SJCRH30 (cell line): ENCODE results near the gene DSCAML1. TPM values are rescaled to one million over a fixed set of nuclear protein-coding genes. Genes with fewer than 3 reads are reported as not detected.

Experiments used
- DNase-seq, 2 experiments: peaks; one replicate each; pipeline ENCODE4 v3.0.0-alpha.2; 2015 to 2020
- H3K27ac ChIP-seq: fragments of 250-450 bp; sonication (Bioruptor Pico); 2 replicates; pipeline ENCODE4 v1.5.1; 2020; ENCODE audit warnings: mild to moderate bottlenecking, moderate library complexity
- H3K27me3 ChIP-seq: fragments of 250-450 bp; sonication (Bioruptor Pico); 2 replicates; pipeline ENCODE4 v1.5.1; 2020; ENCODE audit warnings: mild to moderate bottlenecking, moderate library complexity
- H3K36me3 ChIP-seq: fragments of 250-450 bp; sonication (Bioruptor Pico); 2 replicates; pipeline ENCODE4 v1.5.1; 2020; ENCODE audit warnings: mild to moderate bottlenecking, moderate library complexity
- H3K4me1 ChIP-seq: fragments of 250-450 bp; sonication (Bioruptor Pico); 2 replicates; pipeline ENCODE4 v1.5.1; 2020; ENCODE audit warnings: mild to moderate bottlenecking, moderate library complexity
- H3K4me3 ChIP-seq: fragments of 250-450 bp; sonication (Bioruptor Pico); 2 replicates; pipeline ENCODE4 v1.5.1; 2020; ENCODE audit warnings: mild to moderate bottlenecking, moderate library complexity
- H3K9me3 ChIP-seq: fragments of 250-450 bp; sonication (Bioruptor Pico); replicated peaks from 2 replicates; pipeline ENCODE4 v1.5.1; 2020; ENCODE audit warnings: mild to moderate bottlenecking, moderate library complexity
- total RNA-seq: library from RNA; depleted of rRNA; stranded (reverse); fragments of >200 nt; shearing (Covaris generic); gene quantifications from 2 replicates; pipeline ENCODE4 v1.2.3, GENCODE V29; 2014

The DSCAML1 gene
- total RNA-seq, 1 experiment from 2014 or later = not detected

GRCh38 chr11:117564321-117564720 is 232.7 kb downstream of the DSCAML1 start:
- H3K4me1 ChIP-seq = no peaks in the 10 kb centered on the region
- no peak overlapping the region for H3K4me3 ChIP-seq
- H3K27me3 ChIP-seq = no peaks in the 10 kb centered on the region
- H3K9me3 ChIP-seq = no peaks in the 10 kb centered on the region
- H3K27ac ChIP-seq = no peak overlapping the region
- no peak for DNase-seq
- no peaks in the 10 kb centered on the region for H3K36me3 ChIP-seq

DNA sequence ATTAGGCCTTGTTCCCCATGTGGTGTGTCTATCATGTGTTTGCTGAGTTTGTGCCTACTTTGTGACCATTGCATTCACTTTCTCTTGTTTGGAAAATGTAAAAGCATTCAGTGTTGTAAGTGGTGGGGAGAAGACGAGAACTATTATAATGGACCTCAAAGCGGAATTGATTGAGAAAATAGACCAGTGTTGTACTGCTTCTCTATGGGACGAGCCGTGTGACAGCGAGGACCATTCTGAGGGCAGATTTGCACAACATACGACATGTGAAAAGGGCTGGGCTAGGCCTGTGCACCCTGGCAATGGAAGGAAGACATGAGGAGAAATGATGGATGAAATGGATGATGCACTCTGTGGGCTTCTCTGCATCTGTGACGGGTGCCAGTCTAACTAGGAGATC is 233.5 kb downstream of the DSCAML1 start:
- H3K27ac ChIP-seq = no peak overlapping the region
- no peak overlapping the region for H3K4me3 ChIP-seq
- DNase-seq = no peak
- no peaks in the 10 kb centered on the region for H3K9me3 ChIP-seq
- H3K27me3 ChIP-seq = no peaks in the 10 kb centered on the region
- no peaks in the 10 kb centered on the region for H3K4me1 ChIP-seq
- H3K36me3 ChIP-seq = no peaks in the 10 kb centered on the region

DNA sequence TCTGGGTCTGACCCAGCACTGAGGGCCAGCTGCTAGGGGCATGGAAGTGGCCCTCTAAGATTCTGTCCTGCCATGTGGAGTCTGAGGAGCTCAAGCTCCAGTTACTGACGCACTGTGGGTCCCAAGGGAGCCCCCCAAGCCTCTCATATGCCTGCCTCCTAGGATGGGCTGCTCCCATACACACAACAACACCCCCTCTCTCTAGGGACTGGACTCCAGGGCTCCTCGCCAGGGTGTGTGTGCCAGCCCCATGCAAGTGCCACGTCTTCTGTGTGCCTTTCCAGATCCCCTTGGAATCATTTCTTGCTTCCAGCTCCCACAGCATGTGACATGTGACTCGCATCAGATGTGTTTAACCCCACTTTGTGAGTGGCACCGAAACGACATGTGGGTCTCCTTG is 234.9 kb downstream of the DSCAML1 start:
- Histone ChIP-seq H3K27me3 (no peaks in the 10 kb centered on the region; the same call in 1 of the 2 replicates), H3K4me3 (no peak overlapping the region), H3K36me3 (no peaks in the 10 kb centered on the region), H3K4me1 (no peaks in the 10 kb centered on the region), H3K9me3 (no peaks in the 10 kb centered on the region), H3K27ac (no peak overlapping the region)
- no peak for DNase-seq

GRCh38 chr11:117560780-117561530 is 236.1 kb downstream of the DSCAML1 start:
- H3K4me1 ChIP-seq = no peaks in the 10 kb centered on the region
- no peak for DNase-seq
- H3K27me3 ChIP-seq = no peaks in the 10 kb centered on the region; the same call in 1 of the 2 replicates
- no peak overlapping the region for H3K27ac ChIP-seq
- H3K4me3 ChIP-seq = no peak overlapping the region
- H3K36me3 ChIP-seq = no peaks in the 10 kb centered on the region
- no peaks in the 10 kb centered on the region for H3K9me3 ChIP-seq

DNA sequence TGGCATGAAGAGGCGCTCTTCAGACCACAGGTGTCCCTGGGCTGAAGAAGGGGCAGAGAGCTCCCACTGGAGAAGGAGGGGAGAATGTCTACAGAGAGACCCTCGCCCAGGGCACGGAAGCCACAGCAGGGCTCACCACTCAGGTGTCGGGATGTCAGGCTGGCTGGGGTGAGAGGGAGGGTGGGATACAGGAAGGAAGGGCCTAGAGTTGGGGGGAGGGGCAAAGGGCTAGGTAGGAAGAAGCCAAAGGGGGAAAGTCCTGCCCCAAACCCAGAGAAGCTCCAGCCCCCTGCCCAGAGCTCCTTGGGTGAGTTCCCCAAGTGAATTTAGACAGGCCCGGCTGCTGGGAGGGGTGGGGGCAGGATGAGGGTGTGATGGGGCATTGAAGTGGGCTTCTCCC is 237.3 kb downstream of the DSCAML1 start:
- no peaks in the 10 kb centered on the region for H3K36me3 ChIP-seq
- no peak for DNase-seq
- H3K4me1 ChIP-seq = no peaks in the 10 kb centered on the region
- no peak overlapping the region for H3K4me3 ChIP-seq
- H3K27ac ChIP-seq = no peak overlapping the region
- H3K9me3 ChIP-seq = no peaks in the 10 kb centered on the region
- no peaks in the 10 kb centered on the region; the same call in 1 of the 2 replicates for H3K27me3 ChIP-seq

DNA sequence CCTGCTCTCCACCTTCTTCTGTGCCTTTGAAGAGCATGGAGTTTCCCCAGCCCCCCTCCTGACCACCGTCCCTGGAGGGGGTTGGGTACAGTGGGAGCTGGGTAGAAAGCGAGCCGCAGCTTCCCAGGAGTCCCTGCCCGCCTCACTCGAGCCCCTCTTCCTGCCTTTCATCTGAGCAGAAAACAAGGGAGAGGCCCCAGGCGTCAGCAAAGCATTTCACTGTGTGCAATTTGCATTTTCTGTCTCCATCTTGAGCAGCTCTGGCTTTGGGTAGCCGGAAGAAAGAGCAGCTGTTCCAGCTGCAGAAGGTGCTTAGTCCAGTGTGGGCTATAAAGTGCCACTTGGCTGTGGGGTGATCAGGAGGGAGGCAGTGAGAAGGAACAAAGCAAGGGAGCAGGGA is 239.7 kb downstream of the DSCAML1 start:
- Histone ChIP-seq H3K9me3 (no peaks in the 10 kb centered on the region), H3K27me3 (no peaks in the 10 kb centered on the region; the same call in 1 of the 2 replicates), H3K27ac (no peak overlapping the region), H3K4me3 (no peak overlapping the region), H3K36me3 (no peaks in the 10 kb centered on the region), H3K4me1 (no peaks in the 10 kb centered on the region)
- no peak for DNase-seq

- H3K36me3 ChIP-seq = no peaks in the 10 kb centered on the region
- H3K4me1 ChIP-seq = no peaks in the 10 kb centered on the region
- no peaks in the 10 kb centered on the region for H3K9me3 ChIP-seq
- no peak overlapping the region for H3K4me3 ChIP-seq
- DNase-seq = no peak
- no peaks in the 10 kb centered on the region; the same call in 1 of the 2 replicates for H3K27me3 ChIP-seq
- H3K27ac ChIP-seq = no peak overlapping the region
These were observed 242.2 kb downstream of the DSCAML1 start for GRCh38 chr11:117554601-117555333.

DNA sequence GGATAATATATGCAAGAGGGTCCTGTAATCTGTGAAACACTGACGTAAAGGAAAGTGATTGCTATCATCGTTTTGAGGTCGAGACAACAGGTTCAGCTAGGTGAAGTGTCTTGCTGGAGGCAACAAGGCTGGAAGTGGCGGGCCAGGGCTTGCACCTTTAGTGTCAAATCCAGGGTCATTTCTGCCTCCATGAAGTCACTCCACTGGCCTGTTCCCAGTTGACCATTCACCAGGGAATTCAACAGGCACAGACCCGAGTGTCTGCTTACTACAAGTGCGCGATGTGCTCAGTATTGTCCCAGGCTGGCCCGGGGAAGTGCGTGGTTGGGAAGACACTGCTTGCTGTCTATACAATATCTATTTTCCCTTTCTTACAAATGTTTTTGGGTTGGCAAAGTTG is 244.4 kb downstream of the DSCAML1 start:
- Histone ChIP-seq H3K27me3 (no peaks in the 10 kb centered on the region; the same call in 1 of the 2 replicates), H3K4me3 (no peak overlapping the region)

GRCh38 chr11:117551761-117552343 is 245.2 kb downstream of the DSCAML1 start:
- no peak overlapping the region for H3K27ac ChIP-seq
- H3K9me3 ChIP-seq = no peaks in the 10 kb centered on the region
- no peaks in the 10 kb centered on the region for H3K36me3 ChIP-seq
- H3K27me3 ChIP-seq = no peaks in the 10 kb centered on the region
- no peaks in the 10 kb centered on the region for H3K4me1 ChIP-seq
- H3K4me3 ChIP-seq = no peak overlapping the region
- DNase-seq = no peak

More for the DNA sequence above, 244.4 kb downstream of the DSCAML1 start:
- no peak for DNase-seq
- H3K4me1 ChIP-seq = no peaks in the 10 kb centered on the region
- H3K36me3 ChIP-seq = no peaks in the 10 kb centered on the region
- no peaks in the 10 kb centered on the region for H3K9me3 ChIP-seq
- H3K27ac ChIP-seq = no peak overlapping the region

DNA sequence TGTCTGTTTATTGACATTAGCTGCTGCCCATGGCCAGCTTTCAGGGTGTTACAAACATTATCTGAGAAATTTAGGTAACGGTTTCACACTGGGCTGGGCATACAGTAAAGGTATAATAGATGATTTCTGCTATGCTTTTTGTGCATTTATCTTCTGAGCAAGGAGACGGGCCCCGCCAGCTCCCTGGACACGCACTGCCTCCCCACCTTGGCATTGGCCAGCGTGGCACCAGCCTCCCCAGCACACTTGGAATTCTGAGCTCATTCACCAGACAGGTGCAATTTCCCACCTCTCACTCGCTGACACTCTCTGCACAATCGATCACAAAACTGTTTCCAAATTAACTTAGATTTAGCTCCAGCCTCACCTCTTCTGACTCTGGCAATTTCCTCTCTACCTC is 246.6 kb downstream of the DSCAML1 start:
- Histone ChIP-seq H3K4me3 (no peak overlapping the region), H3K36me3 (no peaks in the 10 kb centered on the region), H3K27me3 (no peaks in the 10 kb centered on the region), H3K9me3 (no peaks in the 10 kb centered on the region), H3K4me1 (no peaks in the 10 kb centered on the region), H3K27ac (no peak overlapping the region)
- DNase-seq = no peak

DNA sequence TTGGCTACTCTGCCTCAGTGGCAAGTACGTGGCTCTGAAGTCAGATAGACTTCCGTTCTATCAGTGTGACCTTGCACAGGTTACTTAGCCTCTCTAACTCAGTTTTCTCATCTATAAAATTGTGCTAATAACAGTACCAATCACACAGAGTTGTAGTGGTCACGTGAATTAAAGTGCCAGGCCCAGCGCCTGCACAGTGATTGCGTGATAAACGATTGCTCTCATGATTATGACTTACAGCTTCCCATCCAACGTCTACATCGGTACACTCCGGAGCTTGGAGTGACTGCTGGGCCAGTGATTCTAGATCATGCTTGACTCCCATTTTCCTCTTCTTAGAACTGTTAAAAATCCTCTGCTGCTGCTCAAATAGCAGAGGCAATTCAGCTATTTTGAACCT is 247.6 kb downstream of the DSCAML1 start:
- Histone ChIP-seq H3K27ac (no peak overlapping the region), H3K27me3 (no peaks in the 10 kb centered on the region), H3K36me3 (no peaks in the 10 kb centered on the region), H3K4me3 (no peak overlapping the region), H3K9me3 (no peaks in the 10 kb centered on the region), H3K4me1 (no peaks in the 10 kb centered on the region)
- DNase-seq = no peak

DNA sequence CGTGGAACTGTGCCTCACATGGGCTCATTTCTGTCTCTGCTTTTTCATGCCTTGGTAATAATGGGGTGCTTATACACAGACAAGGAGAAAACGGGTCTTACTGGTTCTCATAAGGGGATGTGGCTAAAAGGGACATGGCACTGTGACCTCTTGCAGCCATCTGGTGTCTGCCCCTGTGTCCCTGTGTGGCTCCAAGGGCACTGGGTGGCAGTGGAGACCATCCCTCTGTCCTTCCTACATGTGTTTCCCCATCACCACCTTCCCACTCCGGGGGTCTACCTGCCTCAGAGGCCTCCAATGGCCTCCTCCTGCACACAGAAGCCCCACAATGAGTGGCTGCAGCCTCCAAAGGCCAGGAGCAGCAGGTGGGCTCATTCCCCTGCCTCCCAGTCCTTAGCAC is 248.1 kb downstream of the DSCAML1 start:
- Histone ChIP-seq H3K4me3 (no peak overlapping the region), H3K36me3 (no peaks in the 10 kb centered on the region), H3K27ac (no peak overlapping the region), H3K4me1 (no peaks in the 10 kb centered on the region), H3K9me3 (no peaks in the 10 kb centered on the region), H3K27me3 (no peaks in the 10 kb centered on the region)
- no peak for DNase-seq

DNA sequence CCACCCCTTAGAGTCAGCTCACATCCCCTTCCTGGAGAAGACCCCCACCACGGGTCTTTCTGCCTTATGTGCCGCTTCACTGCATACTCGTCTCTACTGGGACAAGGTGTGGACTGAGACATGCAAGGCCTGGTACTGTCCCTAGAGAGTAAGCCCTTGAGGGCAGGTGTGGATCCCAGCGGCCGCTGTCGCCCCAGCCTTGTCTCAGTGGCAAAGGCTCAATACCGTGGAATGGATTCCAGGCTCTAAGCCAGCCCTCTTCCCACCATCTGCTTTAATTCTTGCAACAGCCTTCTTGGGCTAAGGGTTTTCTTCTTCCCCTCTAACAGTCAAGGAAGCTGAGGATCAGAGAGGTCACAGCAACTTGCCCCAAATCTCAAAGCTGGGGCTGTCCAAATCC is 249.1 kb downstream of the DSCAML1 start:
- Histone ChIP-seq H3K27ac (no peak overlapping the region), H3K27me3 (no peaks in the 10 kb centered on the region), H3K4me3 (no peak overlapping the region), H3K4me1 (no peaks in the 10 kb centered on the region), H3K9me3 (no peaks in the 10 kb centered on the region), H3K36me3 (no peaks in the 10 kb centered on the region)
- no peak for DNase-seq

- no peaks in the 10 kb centered on the region for H3K27me3 ChIP-seq
- H3K9me3 ChIP-seq = no peaks in the 10 kb centered on the region
- H3K4me3 ChIP-seq = no peak overlapping the region
- no peaks in the 10 kb centered on the region for H3K36me3 ChIP-seq
- DNase-seq = no peak
- H3K27ac ChIP-seq = no peak overlapping the region
- H3K4me1 ChIP-seq = no peaks in the 10 kb centered on the region
These were observed 249.7 kb downstream of the DSCAML1 start for GRCh38 chr11:117547195-117547850.
